K562 (cell line): ENCODE data around the gene EPHA2. TPM values are rescaled to one million over a fixed set of nuclear protein-coding genes. Genes with fewer than 3 reads are reported as not detected.

Source experiments
- AFF1 ChIP-seq, 2 experiments: fragments of 450-650 bp; IDR thresholded peaks; 2 replicates each; pipeline ENCODE4 v1.6.1; 2018; ENCODE audit warnings: mild to moderate bottlenecking in 2 of 2, low read depth in 1 of 2; ENCODE audit not compliant: partially characterized antibody in 2 of 2
- AFF4 ChIP-seq: sonication (generic); formaldehyde crosslinking; IDR thresholded peaks from 2 replicates; pipeline ENCODE4 v1.8.0; 2023; ENCODE audit warnings: mild to moderate bottlenecking, missing genetic modification reagents
- FOXJ3 ChIP-seq: sonication (generic); formaldehyde crosslinking; IDR thresholded peaks from 2 replicates; pipeline ENCODE4 v1.4.0; 2020; ENCODE audit warnings: mild to moderate bottlenecking, missing genetic modification reagents
- HEY1 ChIP-seq: fragments of 250-450 bp; sonication (Bioruptor Pico); IDR thresholded peaks from 2 replicates; pipeline ENCODE4 v1.5.0; 2020; ENCODE audit warnings: mild to moderate bottlenecking, moderate library complexity, borderline replicate concordance
- LCOR ChIP-seq: sonication (generic); formaldehyde crosslinking; IDR thresholded peaks from 2 replicates; pipeline ENCODE4 v1.8.0; 2022; ENCODE audit warnings: mild to moderate bottlenecking, missing genetic modification reagents
- MAFG ChIP-seq: fragments of 450-650 bp; conservative IDR thresholded peaks from 2 replicates; pipeline ENCODE4 v1.6.1; 2016; ENCODE audit warnings: missing genetic modification characterization, missing compliant biosample characterization
- MYC ChIP-seq, 2 experiments: fragments of 250-450 bp in 1 of 2; sonication (Bioruptor Pico) in 1 of 2; IDR thresholded peaks; 2 replicates each; pipeline versions ENCODE4 v1.5.1 to v1.6.1; 2012 to 2021; ENCODE audit warnings: low read depth in 2 of 2, borderline replicate concordance in 1 of 2, improper control_type of control experiment in 1 of 2, low read length in 1 of 2, mild to moderate bottlenecking in 1 of 2, moderate library complexity in 1 of 2
- RBM34 ChIP-seq: fragments of 200-400 bp; formaldehyde crosslinking; IDR thresholded peaks from 2 replicates; pipeline ENCODE4 v1.6.1; 2018; ENCODE audit warnings: low read length, borderline replicate concordance; ENCODE audit not compliant: insufficient read depth
- TAF9B ChIP-seq: fragments of 450-650 bp; IDR thresholded peaks from 2 replicates; pipeline ENCODE4 v1.6.1; 2018; ENCODE audit warnings: mild to moderate bottlenecking; ENCODE audit not compliant: partially characterized antibody
- ZNF121 ChIP-seq: sonication (generic); formaldehyde crosslinking; conservative IDR thresholded peaks from 2 replicates; pipeline ENCODE4 v1.8.0; 2022; ENCODE audit warnings: missing genetic modification reagents
- polyA plus RNA-seq, 8 experiments: library from polyadenylated mRNA; depleted of rRNA in 4 of 8; stranded (reverse) in 5 of 8; unstranded in 3 of 8; fragments of >200 nt; fragmentation: Nextera tagmentation in 2 of 8; fragmentation: Illumina TruSeq in 1 of 8; extraction: Ambion mirVana in 2 of 8; extraction: Trizol in 1 of 8; gene quantifications; 2 replicates each; pipeline versions ENCODE4 v1.2.1 to v1.2.3, GENCODE V29; 2011 to 2014; ENCODE audit warnings: inconsistent platforms in 1 of 8, missing spikeins in 1 of 8
- total RNA-seq, 7 experiments: library from RNA; depleted of rRNA in 6 of 7; stranded (reverse); fragments of >200 nt in 6 of 7; fragmentation: Illumina TruSeq in 2 of 7; extraction: Trizol in 2 of 7; gene quantifications; 2 replicates each; pipeline versions ENCODE4 v1.2.1 to v1.2.3, GENCODE V29; 2011 to 2021; ENCODE audit warnings: low replicate concordance in 1 of 7

EPHA2 gene
- total and polyA plus RNA-seq, 9 of the 15 experiments (the other 6 are each of a cell fraction or from before 2014, with no cell fraction given), result 0.04 to 0.40 (median 0.07) TPM; not detected in 4

GRCh38 chr1:16176653-16177052 lies 20.8 kb upstream of the EPHA2 start (continued):
- TF ChIP-seq LCOR, result no peak
- TF ChIP-seq HEY1, result no peak
- no peak for TF ChIP-seq ZNF121 (CRISPR knock-in tag)
- no peak for TF ChIP-seq TAF9B
- TF ChIP-seq RBM34, result no peak
- no peak for TF ChIP-seq AFF4 (CRISPR knock-in tag)
- TF ChIP-seq MYC (IDR thresholded peaks at IDR 0.05; ENCODE audit: low read depth, low read length), result no peak
- no peak for TF ChIP-seq MYC (CRISPR knock-in tag; IDR thresholded peaks at IDR 0.05; ENCODE audit: borderline replicate concordance, low read depth)
- TF ChIP-seq FOXJ3 (CRISPR knock-in tag), result no peak
- no peak for TF ChIP-seq AFF1 (IDR thresholded peaks at IDR 0.05; ENCODE audit: low read depth in 1 of 2, partially characterized antibody in 2 of 2)
- no peak for TF ChIP-seq MAFG (tag)
